HL-60 (cell line): ENCODE measurements around the gene HSBP1.

Source experiments
- GABPA ChIP-seq: IDR thresholded peaks from 2 replicates; pipeline ENCODE4 v1.6.1; 2012; ENCODE audit warnings: low read depth
- POLR2AphosphoS5 ChIP-seq: IDR thresholded peaks from 2 replicates; pipeline ENCODE4 v1.6.1; 2012; ENCODE audit warnings: low read depth
- TF ChIP-seq, protein P1 (sequence below): IDR thresholded peaks from one replicate; pipeline ENCODE4 v1.5.1; 2011; ENCODE audit warnings: low read length, control low read depth, inconsistent platforms; ENCODE audit not compliant: insufficient read depth
- TF ChIP-seq, protein P2 (sequence below): IDR thresholded peaks from 2 replicates; pipeline ENCODE4 v1.6.1; 2012; ENCODE audit warnings: low read depth; ENCODE audit not compliant: insufficient replicate concordance

DNA sequence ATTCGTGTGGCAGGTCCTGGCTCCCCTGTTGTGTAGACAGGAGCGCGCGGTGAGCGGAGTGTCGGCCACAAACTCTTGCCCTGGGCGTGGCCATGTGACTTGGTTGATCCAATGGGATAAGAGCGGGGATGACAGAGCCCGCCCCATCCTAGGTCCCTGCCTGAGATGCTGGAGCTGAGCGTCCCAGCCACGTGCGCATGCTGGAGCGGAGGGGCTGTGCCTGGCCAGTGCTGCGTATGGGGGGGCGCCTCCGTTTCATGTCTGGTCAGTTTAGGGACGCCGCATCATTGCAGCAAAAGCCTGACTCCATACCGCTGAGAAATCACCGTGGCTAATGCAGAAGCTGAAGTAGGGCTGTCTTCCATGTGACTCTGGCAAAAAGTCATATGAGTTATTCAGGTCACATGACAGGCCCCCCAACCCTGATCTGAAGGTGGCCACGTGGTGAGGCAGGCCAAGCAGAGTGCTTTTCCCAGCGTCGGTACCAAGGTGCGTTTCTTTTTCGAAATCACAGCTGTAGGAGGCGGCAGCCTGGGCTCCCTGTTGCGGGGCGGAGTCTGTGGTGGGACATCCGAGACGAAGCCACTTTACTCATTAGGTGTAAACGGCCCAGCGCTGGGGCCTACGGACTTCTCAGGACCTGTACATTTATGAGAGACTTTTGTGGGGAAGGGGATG is 22.5 kb downstream of the HSBP1 start:
- TF ChIP-seq, protein P1, sequence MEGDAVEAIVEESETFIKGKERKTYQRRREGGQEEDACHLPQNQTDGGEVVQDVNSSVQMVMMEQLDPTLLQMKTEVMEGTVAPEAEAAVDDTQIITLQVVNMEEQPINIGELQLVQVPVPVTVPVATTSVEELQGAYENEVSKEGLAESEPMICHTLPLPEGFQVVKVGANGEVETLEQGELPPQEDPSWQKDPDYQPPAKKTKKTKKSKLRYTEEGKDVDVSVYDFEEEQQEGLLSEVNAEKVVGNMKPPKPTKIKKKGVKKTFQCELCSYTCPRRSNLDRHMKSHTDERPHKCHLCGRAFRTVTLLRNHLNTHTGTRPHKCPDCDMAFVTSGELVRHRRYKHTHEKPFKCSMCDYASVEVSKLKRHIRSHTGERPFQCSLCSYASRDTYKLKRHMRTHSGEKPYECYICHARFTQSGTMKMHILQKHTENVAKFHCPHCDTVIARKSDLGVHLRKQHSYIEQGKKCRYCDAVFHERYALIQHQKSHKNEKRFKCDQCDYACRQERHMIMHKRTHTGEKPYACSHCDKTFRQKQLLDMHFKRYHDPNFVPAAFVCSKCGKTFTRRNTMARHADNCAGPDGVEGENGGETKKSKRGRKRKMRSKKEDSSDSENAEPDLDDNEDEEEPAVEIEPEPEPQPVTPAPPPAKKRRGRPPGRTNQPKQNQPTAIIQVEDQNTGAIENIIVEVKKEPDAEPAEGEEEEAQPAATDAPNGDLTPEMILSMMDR: no peak
- TF ChIP-seq, protein P2, sequence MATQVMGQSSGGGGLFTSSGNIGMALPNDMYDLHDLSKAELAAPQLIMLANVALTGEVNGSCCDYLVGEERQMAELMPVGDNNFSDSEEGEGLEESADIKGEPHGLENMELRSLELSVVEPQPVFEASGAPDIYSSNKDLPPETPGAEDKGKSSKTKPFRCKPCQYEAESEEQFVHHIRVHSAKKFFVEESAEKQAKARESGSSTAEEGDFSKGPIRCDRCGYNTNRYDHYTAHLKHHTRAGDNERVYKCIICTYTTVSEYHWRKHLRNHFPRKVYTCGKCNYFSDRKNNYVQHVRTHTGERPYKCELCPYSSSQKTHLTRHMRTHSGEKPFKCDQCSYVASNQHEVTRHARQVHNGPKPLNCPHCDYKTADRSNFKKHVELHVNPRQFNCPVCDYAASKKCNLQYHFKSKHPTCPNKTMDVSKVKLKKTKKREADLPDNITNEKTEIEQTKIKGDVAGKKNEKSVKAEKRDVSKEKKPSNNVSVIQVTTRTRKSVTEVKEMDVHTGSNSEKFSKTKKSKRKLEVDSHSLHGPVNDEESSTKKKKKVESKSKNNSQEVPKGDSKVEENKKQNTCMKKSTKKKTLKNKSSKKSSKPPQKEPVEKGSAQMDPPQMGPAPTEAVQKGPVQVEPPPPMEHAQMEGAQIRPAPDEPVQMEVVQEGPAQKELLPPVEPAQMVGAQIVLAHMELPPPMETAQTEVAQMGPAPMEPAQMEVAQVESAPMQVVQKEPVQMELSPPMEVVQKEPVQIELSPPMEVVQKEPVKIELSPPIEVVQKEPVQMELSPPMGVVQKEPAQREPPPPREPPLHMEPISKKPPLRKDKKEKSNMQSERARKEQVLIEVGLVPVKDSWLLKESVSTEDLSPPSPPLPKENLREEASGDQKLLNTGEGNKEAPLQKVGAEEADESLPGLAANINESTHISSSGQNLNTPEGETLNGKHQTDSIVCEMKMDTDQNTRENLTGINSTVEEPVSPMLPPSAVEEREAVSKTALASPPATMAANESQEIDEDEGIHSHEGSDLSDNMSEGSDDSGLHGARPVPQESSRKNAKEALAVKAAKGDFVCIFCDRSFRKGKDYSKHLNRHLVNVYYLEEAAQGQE: no peak
- TF ChIP-seq POLR2AphosphoS5 (no peak), GABPA (no peak)
